GF-D8 (cell line): ENCODE measurements around the gene ACSL3.

Source experiments
- DNase-seq: peaks from one replicate; lab custom pipeline; 2025; lab: John Stamatoyannopoulos, UW

ACSL3 gene

GRCh38 chr2:222879604-222879933, 18.7 kb downstream of the ACSL3 start:
- DNase-seq: no peak

GRCh38 chr2:222882484-222882928, 21.7 kb downstream of the ACSL3 start:
- DNase-seq: no peak

- no peak for DNase-seq
Measured at GRCh38 chr2:222883420-222883819, 22.6 kb downstream of the ACSL3 start.

- DNase-seq: no peak
Measured at GRCh38 chr2:222884114-222884771, 23.4 kb downstream of the ACSL3 start.

- DNase-seq: no peak
Measured at GRCh38 chr2:222884805-222885424, 24.1 kb downstream of the ACSL3 start.

- DNase-seq: no peak
Measured at GRCh38 chr2:222887124-222887523, 26.3 kb downstream of the ACSL3 start.

GRCh38 chr2:222888716-222889115, 27.9 kb downstream of the ACSL3 start:
- no peak for DNase-seq

- DNase-seq: no peak
Measured at GRCh38 chr2:222891890-222892289, 31.1 kb downstream of the ACSL3 start.

- peak; percentile 71 for DNase-seq
Measured at GRCh38 chr2:222892321-222892720, 31.5 kb downstream of the ACSL3 start.

- DNase-seq: no peak
Measured at GRCh38 chr2:222892761-222893160, 31.9 kb downstream of the ACSL3 start.

GRCh38 chr2:222893716-222894115, 32.9 kb downstream of the ACSL3 start:
- DNase-seq: no peak

- DNase-seq: no peak
Measured at GRCh38 chr2:222895144-222895543, 34.3 kb downstream of the ACSL3 start.

- DNase-seq: peak; percentile 16
Measured at GRCh38 chr2:222897898-222898297, 37.1 kb downstream of the ACSL3 start.

- no peak for DNase-seq
Measured at GRCh38 chr2:222899413-222900181, 38.8 kb downstream of the ACSL3 start.

- DNase-seq: no peak
Measured at GRCh38 chr2:222900354-222900753, 39.5 kb downstream of the ACSL3 start.

GRCh38 chr2:222902660-222903059, 41.8 kb downstream of the ACSL3 start:
- no peak for DNase-seq

- DNase-seq: no peak
Measured at GRCh38 chr2:222903234-222904220, 42.7 kb downstream of the ACSL3 start.

- no peak for DNase-seq
Measured at GRCh38 chr2:222904557-222905258, 43.9 kb downstream of the ACSL3 start.

GRCh38 chr2:222907048-222907447, 46.2 kb downstream of the ACSL3 start:
- DNase-seq: no peak

- DNase-seq: no peak
Measured at GRCh38 chr2:222907790-222908441, 47.1 kb downstream of the ACSL3 start.

GRCh38 chr2:222909286-222909685, 48.5 kb downstream of the ACSL3 start:
- DNase-seq: no peak
